HPDE6-E6E7 (cell line): Measurements from ENCODE around the gene EED.
"Not testable (repeated sequence)": the region's sequence is repeated elsewhere in the genome, so short reads cannot be mapped to it uniquely, and the experiment has no call there.

ENCODE experiments used
- DNase-seq: peaks from one replicate; pipeline ENCODE4 v3.0.0; 2011; ENCODE audit warnings: missing footprints; ENCODE audit errors: extremely low spot score

Gene EED

GRCh38 chr11:86249307-86250098, 5.0 kb downstream of the EED start:
- no peak for DNase-seq

- no peak for DNase-seq
These were observed 6.8 kb downstream of the EED start for GRCh38 chr11:86251345-86251744.

DNA sequence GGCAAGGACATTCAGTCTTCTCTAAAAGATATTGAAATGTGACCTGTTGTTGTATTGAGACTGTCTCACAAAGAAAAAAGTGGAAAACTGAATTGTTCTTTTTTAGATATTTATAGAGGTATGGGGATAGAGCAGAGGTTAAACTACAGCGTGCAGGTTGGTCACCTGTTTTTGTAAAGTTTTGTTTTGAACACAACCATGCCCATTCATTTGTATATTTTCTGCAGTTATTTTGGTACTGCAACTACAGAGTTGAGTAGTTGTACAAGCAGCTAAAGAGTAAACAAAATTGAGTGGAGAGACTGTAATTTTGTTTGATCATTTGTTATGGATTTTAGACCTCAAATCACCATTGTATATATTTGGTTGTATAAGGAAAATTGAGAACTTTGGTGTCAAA, 11.3 kb downstream of the EED start:
- no peak for DNase-seq

GRCh38 chr11:86256608-86257007, 12.1 kb downstream of the EED start:
- no peak for DNase-seq

- no peak for DNase-seq
These were observed 12.9 kb downstream of the EED start for GRCh38 chr11:86257446-86257845.

GRCh38 chr11:86259730-86260129, 15.2 kb downstream of the EED start:
- no peak for DNase-seq

GRCh38 chr11:86261328-86261727, 16.8 kb downstream of the EED start:
- DNase-seq = no peak

DNA sequence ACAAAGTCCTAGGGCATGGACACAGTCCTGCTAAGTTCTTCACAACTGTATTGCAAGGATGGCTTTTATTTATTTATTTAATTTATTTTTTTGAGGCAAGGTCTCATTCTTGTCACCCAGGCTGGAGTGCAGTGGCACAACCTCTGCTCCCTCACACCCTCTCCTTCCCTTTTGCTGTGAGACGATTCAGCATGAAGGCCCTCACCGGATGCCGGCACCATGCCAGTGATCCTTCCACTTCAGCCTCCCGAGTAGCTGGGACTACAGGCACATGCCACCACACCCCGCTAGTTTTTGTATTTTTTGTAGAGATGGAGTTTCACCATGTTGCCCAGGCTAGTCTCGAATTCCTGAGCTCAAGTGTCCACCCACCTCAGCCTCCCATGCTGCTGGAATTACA, 17.8 kb downstream of the EED start:
- no peak for DNase-seq

DNA sequence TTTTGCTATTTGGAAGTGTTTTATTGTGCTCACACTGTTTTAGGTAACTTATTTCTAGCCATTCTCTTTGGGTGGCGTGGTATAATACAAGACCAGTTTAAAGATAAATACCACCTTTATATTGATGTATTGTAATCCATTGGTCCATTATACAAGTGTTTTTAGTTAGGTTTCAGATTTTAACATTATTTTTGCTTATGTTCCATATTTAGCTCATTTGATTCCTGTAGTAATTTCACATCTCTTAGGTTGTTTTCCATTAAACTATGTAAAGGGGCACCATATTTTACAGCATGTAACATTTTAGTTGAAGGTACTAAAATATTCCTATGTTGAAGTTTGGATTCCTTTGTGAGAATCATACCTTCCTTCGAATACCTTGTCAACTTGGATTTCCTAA, 20.1 kb downstream of the EED start:
- no peak for DNase-seq

DNA sequence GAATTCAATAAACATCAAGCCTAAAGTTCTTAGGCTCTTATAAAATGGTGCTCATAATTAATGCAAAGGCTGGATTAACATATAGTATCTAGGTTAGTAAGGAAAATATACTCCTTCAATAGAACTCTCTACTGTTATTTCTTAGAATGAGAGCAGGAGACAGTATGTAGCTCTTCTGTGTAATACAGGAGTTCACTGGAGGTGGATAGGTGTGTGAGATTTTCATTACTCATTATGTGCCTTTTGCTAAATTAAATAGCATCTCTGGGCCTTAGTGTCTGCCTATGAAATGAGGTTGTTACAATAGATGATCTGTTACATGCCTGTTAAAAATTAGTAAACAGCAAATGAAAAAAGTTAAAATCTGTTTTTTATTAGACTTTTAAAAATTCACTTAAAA, 20.6 kb downstream of the EED start:
- no peak for DNase-seq

GRCh38 chr11:86269645-86270044, 25.1 kb downstream of the EED start:
- no peak for DNase-seq

DNA sequence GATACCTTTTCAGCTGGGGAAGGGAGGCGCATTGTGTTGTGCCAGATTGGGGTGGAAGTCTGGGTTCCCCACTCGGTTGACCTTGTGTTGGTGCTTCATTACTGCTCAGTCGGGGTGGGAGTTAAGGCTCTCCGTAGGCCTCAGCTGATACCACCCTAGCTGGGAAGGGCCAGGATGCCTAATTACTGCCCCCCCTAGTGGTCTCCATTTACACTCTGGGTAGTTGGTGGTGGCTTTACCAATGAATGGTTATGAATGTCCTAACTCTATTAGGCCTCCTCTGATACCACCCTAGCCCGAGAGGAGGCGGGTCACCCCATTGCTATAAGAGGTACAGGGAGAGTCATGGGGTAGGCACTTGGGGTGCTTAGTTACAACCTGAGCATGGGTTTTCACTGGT, 29.9 kb downstream of the EED start:
- no peak for DNase-seq

- DNase-seq = no peak
These were observed 30.4 kb downstream of the EED start for GRCh38 chr11:86274999-86275398.

DNA sequence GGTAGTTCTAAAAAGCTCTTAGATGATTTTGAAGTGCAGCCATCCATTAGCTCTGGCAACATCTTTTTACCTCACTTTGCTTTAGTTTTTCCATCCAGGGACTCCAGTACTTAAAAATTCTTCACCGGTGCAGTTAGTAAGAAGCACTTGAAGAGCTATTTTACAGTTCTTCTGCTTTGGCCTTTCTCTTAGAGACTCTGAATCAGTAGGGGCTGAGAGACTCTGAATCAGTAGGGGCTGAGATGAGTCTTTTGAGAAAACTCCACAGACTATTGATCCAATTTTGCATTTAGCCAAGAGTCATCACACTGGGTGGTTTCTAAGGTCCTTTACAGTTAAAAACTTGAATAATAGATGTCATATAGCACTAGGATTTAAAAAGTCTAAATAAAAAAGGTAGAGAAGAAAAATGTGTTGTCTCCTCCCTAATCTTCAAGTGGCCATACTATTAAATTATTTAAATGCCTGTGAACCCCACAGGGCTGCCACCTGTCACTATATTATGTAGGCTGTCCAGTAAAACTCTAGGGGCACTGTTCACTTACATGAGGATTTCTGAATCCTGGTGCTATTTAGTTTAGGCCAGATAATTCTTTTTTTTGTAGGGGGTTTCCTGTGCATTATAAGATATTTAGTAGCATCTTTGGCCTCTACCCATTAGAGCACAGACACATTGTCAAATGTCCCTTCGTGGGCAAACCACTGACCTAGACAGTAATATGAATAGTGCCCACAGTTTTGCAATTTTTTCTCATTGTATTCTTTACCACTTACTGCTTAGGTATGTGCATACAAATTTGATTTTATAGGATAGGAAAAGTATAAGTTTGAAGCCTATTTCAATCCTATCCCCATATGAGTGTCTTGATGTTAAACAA, 31.2 kb downstream of the EED start:
- no peak for DNase-seq

- DNase-seq = no peak
These were observed 33.2 kb downstream of the EED start for GRCh38 chr11:86277741-86278140.

DNA sequence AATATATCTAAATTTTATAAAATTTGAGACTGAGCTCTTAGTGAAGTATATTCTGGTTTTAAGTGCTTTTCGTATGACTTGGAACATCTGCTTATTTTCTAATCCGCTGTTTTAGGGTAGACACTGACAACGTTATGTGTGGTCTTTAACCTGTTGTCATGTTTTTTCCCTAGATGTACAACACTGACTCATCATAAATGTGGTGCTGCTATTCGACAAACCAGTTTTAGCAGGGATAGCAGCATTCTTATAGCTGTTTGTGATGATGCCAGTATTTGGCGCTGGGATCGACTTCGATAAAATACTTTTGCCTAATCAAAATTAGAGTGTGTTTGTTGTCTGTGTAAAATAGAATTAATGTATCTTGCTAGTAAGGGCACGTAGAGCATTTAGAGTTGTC, 33.7 kb downstream of the EED start:
- no peak for DNase-seq

- DNase-seq = no peak
These were observed 35.2 kb downstream of the EED start for GRCh38 chr11:86279747-86280146.

- no peak for DNase-seq
These were observed 42.9 kb downstream of the EED start for GRCh38 chr11:86287468-86287796.

DNA sequence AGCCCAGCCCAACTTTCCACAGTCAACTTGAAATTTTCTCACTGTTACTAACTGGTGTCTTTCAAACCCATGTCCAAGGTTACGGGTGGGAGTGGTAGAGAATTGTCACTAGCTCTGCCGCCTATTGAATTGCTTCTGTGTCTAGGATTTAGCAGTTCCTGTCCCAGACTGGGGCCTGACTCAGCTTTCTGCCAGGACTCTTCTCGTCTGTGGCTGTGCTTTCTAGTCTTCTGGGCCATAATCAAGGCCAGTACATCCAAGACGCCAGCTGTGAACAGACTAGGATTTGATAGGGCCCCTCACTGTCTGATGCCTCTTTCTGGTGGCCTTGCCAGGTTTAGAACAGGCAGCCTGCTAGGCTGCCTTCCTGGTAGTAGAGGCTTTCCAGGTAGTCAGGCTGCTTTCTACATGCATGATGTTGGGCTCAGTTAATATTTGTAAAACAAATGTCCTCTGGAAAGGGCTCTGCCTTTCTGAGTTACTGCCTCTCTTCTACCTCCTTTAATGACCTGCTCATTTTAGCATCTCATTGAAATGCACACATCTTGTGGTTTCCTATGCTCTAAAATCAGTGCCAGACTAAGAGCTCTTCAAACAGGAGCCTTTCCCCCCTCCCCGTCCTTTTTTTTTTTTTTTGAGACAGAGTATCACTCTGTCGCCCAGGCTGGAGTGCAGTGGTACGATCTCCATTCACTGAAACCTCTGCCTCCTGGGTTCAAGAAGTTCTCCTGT, 44.4 kb downstream of the EED start:
- DNase-seq = no peak

DNA sequence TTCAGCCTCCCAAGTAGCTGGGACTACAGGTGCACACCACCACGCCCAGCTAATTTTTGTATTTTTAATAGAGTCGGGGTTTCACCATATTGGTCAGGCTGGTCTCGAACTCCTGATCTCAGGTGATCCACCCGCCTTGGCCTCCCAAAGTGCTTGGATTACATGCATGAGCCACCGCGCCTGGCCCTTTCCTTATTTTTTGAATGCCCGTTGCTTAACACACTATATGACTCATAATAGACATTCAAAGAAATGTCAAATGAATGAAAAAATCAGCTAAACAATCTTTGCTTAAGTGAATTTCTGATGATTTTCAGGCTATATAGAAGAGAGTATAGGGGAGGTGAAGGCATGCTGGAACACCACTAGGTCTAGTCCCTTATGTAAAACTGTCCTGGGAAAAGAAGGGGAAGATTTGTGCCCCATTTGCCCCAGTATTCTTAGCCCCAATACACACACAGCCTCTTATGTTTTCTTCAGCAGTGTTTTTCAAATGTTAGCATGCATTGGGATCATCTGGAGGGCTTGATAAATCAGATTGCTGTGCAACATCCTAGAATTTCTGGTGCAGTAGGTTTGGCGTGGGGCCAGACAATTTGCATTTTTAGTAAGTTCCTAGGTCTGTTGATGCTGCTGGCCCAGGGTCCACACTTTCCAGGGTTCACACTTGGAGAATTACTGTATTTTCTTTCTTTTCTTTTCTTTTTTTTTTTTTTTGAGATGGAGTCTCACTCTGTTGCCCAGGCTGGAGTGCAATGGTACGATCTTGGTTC, 45.1 kb downstream of the EED start:
- not testable (repeated sequence) for DNase-seq

DNA sequence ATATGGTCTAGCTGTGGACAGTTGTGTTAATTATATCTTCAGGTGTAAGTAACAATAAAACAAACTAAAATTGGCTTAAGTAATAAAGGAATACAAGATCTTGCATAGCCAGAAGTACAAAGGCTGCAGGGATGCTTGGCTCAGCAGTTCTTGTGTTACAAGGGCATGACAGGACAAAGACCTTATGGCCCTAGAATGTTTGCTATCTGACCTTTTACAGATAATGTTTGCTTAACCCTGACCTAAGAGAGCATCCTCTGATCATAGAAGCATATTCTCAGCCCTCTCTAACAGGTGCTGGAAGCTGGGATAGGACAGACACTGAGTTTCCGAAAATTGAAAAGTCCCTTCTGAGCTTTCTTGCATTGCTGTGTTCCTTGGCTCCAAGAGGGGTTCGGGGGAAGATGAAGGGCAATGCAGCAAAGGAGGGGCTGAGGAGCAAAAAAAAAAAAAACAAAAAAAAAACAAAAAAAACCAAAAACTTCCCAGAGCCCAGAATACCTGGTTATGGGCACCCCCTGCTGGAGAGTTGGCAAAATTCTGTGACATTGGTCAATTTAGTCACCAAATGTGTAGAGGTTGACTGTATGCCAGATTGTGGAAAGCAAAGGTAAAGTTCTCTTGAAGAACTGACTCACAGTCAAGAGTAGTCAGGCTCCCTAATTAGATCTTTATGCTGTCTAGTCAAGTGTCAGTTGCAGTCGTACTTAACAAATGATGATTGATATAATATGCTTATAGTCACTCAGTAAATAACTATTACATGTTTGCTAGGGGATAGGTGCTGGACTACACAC, 47.1 kb downstream of the EED start:
- DNase-seq = peak; percentile 35
